WTC11 (cell line): Measurements from ENCODE around the gene GGACT. TPM values are rescaled to one million over a fixed set of nuclear protein-coding genes. Genes with fewer than 3 reads are reported as not detected.

Experiments
- ATAC-seq: fragments of 200-7000 bp; cut with Tn5 transposase; 2 replicates; pipeline ENCODE4 v1.10.0; 2021; ENCODE audit warnings: mild to moderate bottlenecking, moderate library complexity
- CTCF ChIA-PET: fragments of 300-600 bp; sonication (Branson Sonifier 250); formaldehyde crosslinking; loops from one replicate; lab custom pipeline; 2021; ENCODE audit warnings: antibody characterized with exemption; lab: Charles Lee
- POLR2A ChIA-PET: fragments of 350-600 bp; sonication (Branson Sonifier 250); formaldehyde crosslinking; loops from one replicate; lab custom pipeline; 2021; ENCODE audit warnings: antibody characterized with exemption; lab: Charles Lee
- DNase-seq: peaks from one replicate; pipeline ENCODE4 v3.0.0; 2021; ENCODE audit warnings: low spot score
- H3K27ac Mint-ChIP-seq: 2 replicates; pipeline ENCODE4 v1.8.0; 2021; ENCODE audit warnings: mixed read lengths
- H3K27me3 Mint-ChIP-seq: 2 replicates; pipeline ENCODE4 v1.8.0; 2021; ENCODE audit warnings: low read depth, mild to moderate bottlenecking, moderate library complexity, mixed read lengths
- H3K36me3 Mint-ChIP-seq: 2 replicates; pipeline ENCODE4 v1.8.0; 2021; ENCODE audit warnings: mixed read lengths
- H3K4me1 Mint-ChIP-seq: 2 replicates; pipeline ENCODE4 v1.8.0; 2022; ENCODE audit warnings: mixed read lengths
- H3K4me3 Mint-ChIP-seq: 2 replicates; pipeline ENCODE4 v1.8.0; 2021; ENCODE audit warnings: mild to moderate bottlenecking, moderate library complexity, mixed read lengths
- H3K9me3 Mint-ChIP-seq: 2 replicates; pipeline ENCODE4 v1.8.0; 2021; ENCODE audit warnings: mixed read lengths
- AR ChIP-seq: fragments of 250-450 bp; sonication (Bioruptor Pico); IDR thresholded peaks from 2 replicates; pipeline ENCODE4 v1.9.0; 2021; ENCODE audit warnings: mild to moderate bottlenecking
- ATF1 ChIP-seq: sonication (generic); formaldehyde crosslinking; IDR thresholded peaks from 2 replicates; pipeline ENCODE4 v1.8.1; 2023; ENCODE audit warnings: mild to moderate bottlenecking, moderate library complexity, missing genetic modification reagents
- ATF3 ChIP-seq: sonication (generic); formaldehyde crosslinking; conservative IDR thresholded peaks from 2 replicates; pipeline ENCODE4 v1.8.1; 2022; ENCODE audit warnings: mild to moderate bottlenecking, missing genetic modification reagents
- E2F1 ChIP-seq: sonication (generic); formaldehyde crosslinking; IDR thresholded peaks from 2 replicates; pipeline ENCODE4 v1.8.0; 2022; ENCODE audit warnings: mild to moderate bottlenecking, missing genetic modification reagents
- E2F5 ChIP-seq: sonication (generic); formaldehyde crosslinking; IDR thresholded peaks from 2 replicates; pipeline ENCODE4 v1.8.1; 2022; ENCODE audit warnings: mild to moderate bottlenecking, moderate library complexity, missing genetic modification reagents
- EMX1 ChIP-seq: fragments of 250-450 bp; sonication (Bioruptor Pico); IDR thresholded peaks from 2 replicates; pipeline ENCODE4 v1.8.0; 2021; ENCODE audit warnings: mild to moderate bottlenecking
- ESRRA ChIP-seq: sonication (generic); formaldehyde crosslinking; IDR thresholded peaks from 2 replicates; pipeline ENCODE4 v1.8.1; 2022; ENCODE audit warnings: mild to moderate bottlenecking, missing genetic modification reagents, borderline replicate concordance
- FOXJ3 ChIP-seq: sonication (generic); formaldehyde crosslinking; IDR thresholded peaks from 2 replicates; pipeline ENCODE4 v1.9.0; 2021; ENCODE audit warnings: missing genetic modification reagents, mild to moderate bottlenecking, borderline replicate concordance
- FOXP4 ChIP-seq: sonication (generic); formaldehyde crosslinking; IDR thresholded peaks from 2 replicates; pipeline ENCODE4 v1.8.0; 2022; ENCODE audit warnings: mild to moderate bottlenecking, missing genetic modification reagents
- JUN ChIP-seq: sonication (generic); formaldehyde crosslinking; IDR thresholded peaks from 2 replicates; pipeline ENCODE4 v1.8.0; 2023; ENCODE audit warnings: mild to moderate bottlenecking, missing genetic modification reagents
- MAX ChIP-seq: sonication (generic); formaldehyde crosslinking; IDR thresholded peaks from 2 replicates; pipeline ENCODE4 v1.8.0; 2022; ENCODE audit warnings: mild to moderate bottlenecking, missing genetic modification reagents
- NFYB ChIP-seq: sonication (generic); formaldehyde crosslinking; conservative IDR thresholded peaks from 2 replicates; pipeline ENCODE4 v1.8.0; 2022; ENCODE audit warnings: low read depth, missing genetic modification reagents
- RORB ChIP-seq: fragments of 250-450 bp; sonication (Bioruptor Pico); IDR thresholded peaks from 2 replicates; pipeline ENCODE4 v1.9.0; 2021; ENCODE audit warnings: mild to moderate bottlenecking
- SOX15 ChIP-seq: fragments of 250-450 bp; sonication (Bioruptor Pico); IDR thresholded peaks from 2 replicates; pipeline ENCODE4 v1.9.0; 2021; ENCODE audit warnings: mild to moderate bottlenecking
- USF2 ChIP-seq: sonication (generic); formaldehyde crosslinking; IDR thresholded peaks from 2 replicates; pipeline ENCODE4 v1.8.1; 2023; ENCODE audit warnings: mild to moderate bottlenecking, missing genetic modification reagents, moderate library complexity
- ZBTB43 ChIP-seq: sonication (generic); formaldehyde crosslinking; IDR thresholded peaks from 2 replicates; pipeline ENCODE4 v1.8.1; 2023; ENCODE audit warnings: mild to moderate bottlenecking, missing genetic modification reagents
- ZNF138 ChIP-seq: sonication (generic); formaldehyde crosslinking; conservative IDR thresholded peaks from 2 replicates; pipeline ENCODE4 v1.8.1; 2022; ENCODE audit warnings: mild to moderate bottlenecking, moderate library complexity, missing genetic modification reagents
- ZNF232 ChIP-seq: sonication (generic); formaldehyde crosslinking; IDR thresholded peaks from 2 replicates; pipeline ENCODE4 v1.8.0; 2022; ENCODE audit warnings: mild to moderate bottlenecking, missing genetic modification reagents
- ZNF416 ChIP-seq: fragments of 250-450 bp; sonication (Bioruptor Pico); IDR thresholded peaks from 2 replicates; pipeline ENCODE4 v1.9.0; 2021; ENCODE audit warnings: mild to moderate bottlenecking, inconsistent platforms
- ZNF532 ChIP-seq: fragments of 250-450 bp; sonication (Bioruptor Pico); IDR thresholded peaks from 2 replicates; pipeline ENCODE4 v1.9.0; 2021; ENCODE audit warnings: mild to moderate bottlenecking, borderline replicate concordance
- ZNF671 ChIP-seq: fragments of 250-450 bp; sonication (Bioruptor Pico); IDR thresholded peaks from 2 replicates; pipeline ENCODE4 v1.8.0; 2021; ENCODE audit warnings: mild to moderate bottlenecking
- total RNA-seq: library from RNA; stranded (reverse); gene quantifications from 3 replicates; pipeline ENCODE4 v1.2.3, GENCODE V29; 2021

GGACT gene
- total RNA-seq, 1 experiment from 2014 or later, result 2.4 TPM

GRCh38 chr13:100581504-100581903 is 7.1 kb downstream of the GGACT start (continued):
- TF ChIP-seq E2F1 (CRISPR knock-in tag), result no peak
- no peak for TF ChIP-seq JUN
- TF ChIP-seq ZBTB43 (CRISPR knock-in tag), result no peak
- TF ChIP-seq E2F5 (CRISPR knock-in tag), result no peak
- no peak for TF ChIP-seq ZNF138 (CRISPR knock-in tag)
- TF ChIP-seq FOXJ3 (CRISPR knock-in tag), result no peak
- TF ChIP-seq USF2 (CRISPR knock-in tag), result no peak
- TF ChIP-seq ZNF532 (CRISPR knock-in tag), result no peak
- TF ChIP-seq ZNF232 (CRISPR knock-in tag), result no peak

GRCh38 chr13:100581030-100581429 is 7.6 kb downstream of the GGACT start:
- CTCF ChIA-PET, result no interaction called here
- no peaks in the 10 kb centered on the region for H3K4me1 Mint-ChIP-seq
- TF ChIP-seq JUN (no peak), FOXP4 (CRISPR knock-in tag) (no peak), EMX1 (CRISPR knock-in tag) (no peak), MAX (CRISPR knock-in tag) (no peak), ZNF671 (no peak), ZNF232 (CRISPR knock-in tag) (no peak), SOX15 (no peak), NFYB (CRISPR knock-in tag) (no peak), ZNF416 (CRISPR knock-in tag) (no peak), RORB (CRISPR knock-in tag) (no peak), ATF1 (CRISPR knock-in tag) (no peak), ATF3 (CRISPR knock-in tag) (no peak), AR (no peak), ESRRA (CRISPR knock-in tag) (no peak)
- TF ChIP-seq, all 79 proteins: peak for 0
- Mint-ChIP-seq H3K4me3 (no peak overlapping the region), H3K27ac (no peak overlapping the region), H3K9me3 (peaks cover 30% of the 10 kb centered on the region), H3K36me3 (peaks cover 27% of the 10 kb centered on the region), H3K27me3 (no peaks in the 10 kb centered on the region; the same call in 1 of the 2 replicates)
- POLR2A ChIA-PET, result no interaction called here
- DNase-seq (no peak), ATAC-seq (no peak)
